Measurements from ENCODE around the gene ACAD8.
A peak's percentile ranks its signal among the peaks of the same experiment; 100 is the strongest.

The ACAD8 gene

GRCh38 chr11:134253188-134253993 lies at the start of gene ACAD8, which contains the start of gene THYN1:
Gene ACAD8, plus strand, starts transcription at chr11:134253568. Its CDS starts 33 bp downstream, at chr11:134253601.
Gene THYN1, minus strand, starts transcription at chr11:134253352. Its CDS starts 470 bp downstream, at chr11:134252882.
- peak; percentile 96 for DNase-seq

- no peak for DNase-seq
Measured at GRCh38 chr11:134205729-134206128, 47.6 kb upstream of the ACAD8 start.

- no peak for DNase-seq
Measured at GRCh38 chr11:134206185-134206584, 47.2 kb upstream of the ACAD8 start.

GRCh38 chr11:134207538-134208239 lies 45.7 kb upstream of the ACAD8 start:
- DNase-seq = peak; percentile 72

- DNase-seq = no peak
Measured at GRCh38 chr11:134215836-134216235, 37.5 kb upstream of the ACAD8 start.

- DNase-seq = no peak
Measured at GRCh38 chr11:134216816-134217215, 36.6 kb upstream of the ACAD8 start.

GRCh38 chr11:134223121-134223520 lies 30.2 kb upstream of the ACAD8 start:
- no peak for DNase-seq

GRCh38 chr11:134223836-134224709 lies 29.3 kb upstream of the ACAD8 start, which contains the start of the genes NCAPD3 and VPS26B:
Gene NCAPD3, minus strand, starts transcription at chr11:134223967. Its CDS starts 41 bp downstream, at chr11:134223926.
Gene VPS26B, plus strand, starts transcription at chr11:134224671. Its CDS starts 452 bp downstream, at chr11:134225123.
- DNase-seq = peak; percentile 94

- peak; percentile 42 for DNase-seq
Measured at GRCh38 chr11:134224710-134225664, 28.4 kb upstream of the ACAD8 start.

GRCh38 chr11:134226806-134227325 lies 26.5 kb upstream of the ACAD8 start:
- DNase-seq = no peak

- DNase-seq = peak; percentile 52
Measured at GRCh38 chr11:134228625-134229024, 24.7 kb upstream of the ACAD8 start.

- DNase-seq = no peak
Measured at GRCh38 chr11:134229126-134229790, 24.1 kb upstream of the ACAD8 start.

- DNase-seq = no peak
Measured at GRCh38 chr11:134230339-134230738, 23.0 kb upstream of the ACAD8 start.

GRCh38 chr11:134231958-134232659 lies 21.3 kb upstream of the ACAD8 start:
- DNase-seq = no peak

GRCh38 chr11:134233729-134234179 lies 19.6 kb upstream of the ACAD8 start:
- no peak for DNase-seq

- no peak for DNase-seq
Measured at GRCh38 chr11:134235399-134235798, 18.0 kb upstream of the ACAD8 start.

- DNase-seq = no peak
Measured at GRCh38 chr11:134236834-134237556, 16.4 kb upstream of the ACAD8 start.

- no peak for DNase-seq
Measured at GRCh38 chr11:134237557-134237922, 15.8 kb upstream of the ACAD8 start.

- no peak for DNase-seq
Measured at GRCh38 chr11:134238956-134239355, 14.4 kb upstream of the ACAD8 start.
